ENCODE measurements around the gene KDF1. TPM values are rescaled to one million over a fixed set of nuclear protein-coding genes. Genes with fewer than 3 reads are reported as not detected.

KDF1 gene
- total RNA-seq, 1 experiment from 2014 or later: 20.5 TPM

- Histone ChIP-seq H3K4me2 (peak overlapping the region; percentile 84), H4K20me1 (ENCODE audit: insufficient read depth) (no peaks in the 10 kb centered on the region), H3K9me2 (ENCODE audit: insufficient read depth) (no peaks in the 10 kb centered on the region), H3K4me1 (replicated peaks; ENCODE audit: insufficient read depth) (peaks cover 15% of the 10 kb centered on the region; the same call in 1 of the 2 replicates), H3K9me3 (ENCODE audit: insufficient read depth, low read depth) (no peaks in the 10 kb centered on the region), H3F3A (ENCODE audit: insufficient read depth, low read depth) (peaks cover 13% of the 10 kb centered on the region; the same call in 1 of the 2 replicates), H3K4me3 (peak overlapping the region; percentile 88; the same call in 1 of the 2 replicates), H3K36me3 (ENCODE audit: low read depth) (no peaks in the 10 kb centered on the region), H2AFZ (peak overlapping the region; percentile 91), H3K27ac (peak overlapping the region; percentile 81; the same call in 1 of the 2 replicates), H3K79me2 (ENCODE audit: low read depth) (peaks cover 22% of the 10 kb centered on the region), H3K27me3 (ENCODE audit: insufficient read depth, low read depth) (no peaks in the 10 kb centered on the region)
- intact Hi-C loops (cut with micrococcal nuclease; ENCODE audit: unreplicated experiment): loop anchor here (2.0 kb wide), 1 partner anchor 20 kb away; the partner anchor contains the start of gene NUDC
- no peak for DNase-seq
- ChIA-PET CTCF (interaction anchor here (0.6 kb wide), 1 partner anchor 303 kb away, joined by 3 read pairs; no protein-coding TSS in a partner anchor), POLR2A (ENCODE audit: unreplicated experiment) (interaction anchor here (0.7 to 1.1 kb wide), 4 partner anchors 11 to 209 kb away, joined by 3 to 8 read pairs (median 5); partner anchors contain the start of gene GPN2)
- no peak for TF ChIP-seq EZH2 (IDR thresholded peaks at IDR 0.05; ENCODE audit: low read depth)
- TF ChIP-seq, protein P1, sequence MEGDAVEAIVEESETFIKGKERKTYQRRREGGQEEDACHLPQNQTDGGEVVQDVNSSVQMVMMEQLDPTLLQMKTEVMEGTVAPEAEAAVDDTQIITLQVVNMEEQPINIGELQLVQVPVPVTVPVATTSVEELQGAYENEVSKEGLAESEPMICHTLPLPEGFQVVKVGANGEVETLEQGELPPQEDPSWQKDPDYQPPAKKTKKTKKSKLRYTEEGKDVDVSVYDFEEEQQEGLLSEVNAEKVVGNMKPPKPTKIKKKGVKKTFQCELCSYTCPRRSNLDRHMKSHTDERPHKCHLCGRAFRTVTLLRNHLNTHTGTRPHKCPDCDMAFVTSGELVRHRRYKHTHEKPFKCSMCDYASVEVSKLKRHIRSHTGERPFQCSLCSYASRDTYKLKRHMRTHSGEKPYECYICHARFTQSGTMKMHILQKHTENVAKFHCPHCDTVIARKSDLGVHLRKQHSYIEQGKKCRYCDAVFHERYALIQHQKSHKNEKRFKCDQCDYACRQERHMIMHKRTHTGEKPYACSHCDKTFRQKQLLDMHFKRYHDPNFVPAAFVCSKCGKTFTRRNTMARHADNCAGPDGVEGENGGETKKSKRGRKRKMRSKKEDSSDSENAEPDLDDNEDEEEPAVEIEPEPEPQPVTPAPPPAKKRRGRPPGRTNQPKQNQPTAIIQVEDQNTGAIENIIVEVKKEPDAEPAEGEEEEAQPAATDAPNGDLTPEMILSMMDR (conservative IDR thresholded peaks at IDR 0.05): no peak
- TSS peak; percentile 82 for BruUV-seq (replicated peaks)
Observed at GRCh38 chr1:26900815-26901511, 59.3 kb downstream of the KDF1 start.

DNA sequence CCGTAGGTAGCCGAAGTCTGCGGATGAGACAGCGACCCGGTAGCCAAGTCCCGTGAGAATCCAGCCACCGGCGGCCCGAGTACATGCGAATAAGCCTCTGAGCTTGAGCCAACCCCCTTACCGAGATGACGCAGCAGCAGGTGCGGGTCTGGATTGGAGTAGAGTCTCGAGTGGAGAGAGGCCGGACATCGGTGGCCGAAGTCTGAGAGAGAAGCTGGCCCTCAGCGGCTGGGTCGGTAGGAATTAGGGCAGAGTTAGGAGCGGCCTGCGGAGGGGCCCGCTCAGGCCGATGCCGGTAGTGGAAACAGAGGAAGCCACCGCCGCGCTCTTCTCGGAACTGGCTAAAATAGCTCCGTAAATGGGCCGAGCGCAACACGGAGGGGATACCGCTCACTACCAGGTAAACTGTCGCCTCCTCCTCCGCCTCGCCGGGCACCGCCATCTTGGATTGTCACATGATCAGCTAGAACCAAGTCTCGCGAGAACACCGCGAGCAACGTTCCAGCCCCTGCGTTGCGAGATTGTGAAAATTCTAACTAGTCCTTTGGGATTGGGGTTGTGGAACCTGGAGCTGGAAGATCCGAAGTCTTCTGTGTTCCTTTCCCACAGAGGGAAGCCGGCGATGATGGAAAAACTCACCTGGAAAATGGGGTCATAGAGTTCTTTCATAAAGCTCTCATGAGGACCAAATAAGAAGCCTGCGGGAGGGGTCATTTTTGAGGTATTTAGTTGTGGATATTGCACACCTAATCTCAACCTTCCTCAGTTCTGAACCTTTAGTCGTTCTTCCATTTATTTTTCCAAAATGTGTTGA, 60.1 kb downstream of the KDF1 start, which contains the start of gene GPATCH3:
GPATCH3 (minus strand) TSS at position 467 of the 814 bp plus-strand sequence; CDS start at position 442, 25 bp downstream.
- CTCF ChIA-PET: interaction anchor here (0.6 kb wide), 1 partner anchor 302 kb away, joined by 3 read pairs; no protein-coding TSS in a partner anchor

More for the DNA sequence above, 60.1 kb downstream of the KDF1 start, which contains the start of gene GPATCH3:
- H3K27ac ChIP-seq: peak within 1 kb of the TSS; percentile 81
- BruUV-seq (replicated peaks): no TSS peak
- peaks cover 15% of the 10 kb centered on the region; the same call in 1 of the 2 replicates for H3K4me1 ChIP-seq (replicated peaks; ENCODE audit: insufficient read depth)
- H3K27me3 ChIP-seq (ENCODE audit: insufficient read depth, low read depth): no peaks in the 10 kb centered on the region
- POLR2A ChIA-PET (ENCODE audit: unreplicated experiment): interaction anchor here (0.5 to 1.1 kb wide), 7 partner anchors 10 to 774 kb away, joined by 3 to 9 read pairs (median 5); partner anchors contain the start of genes GPN2 and ZDHHC18
- H3K4me2 ChIP-seq: peak within 1 kb of the TSS; percentile 84
- intact Hi-C loops (cut with micrococcal nuclease; ENCODE audit: unreplicated experiment): loop anchor here (2.0 kb wide), 1 partner anchor 21 kb away; the partner anchor contains the start of gene NUDC
- no peaks in the 10 kb centered on the region for H4K20me1 ChIP-seq (ENCODE audit: insufficient read depth)
- peaks cover 13% of the 10 kb centered on the region; the same call in 1 of the 2 replicates for H3F3A ChIP-seq (ENCODE audit: insufficient read depth, low read depth)
- DNase-seq: peak; percentile 70 to 83
- no peak for TF ChIP-seq EZH2 (IDR thresholded peaks at IDR 0.05; ENCODE audit: low read depth)
- TF ChIP-seq, protein P1 (conservative IDR thresholded peaks at IDR 0.05): no peak
- H2AFZ ChIP-seq: peak within 1 kb of the TSS; percentile 91
- H3K4me3 ChIP-seq: peak within 1 kb of the TSS; percentile 88
- no peaks in the 10 kb centered on the region for H3K36me3 ChIP-seq (ENCODE audit: low read depth)
- H3K9me3 ChIP-seq (ENCODE audit: insufficient read depth, low read depth): no peaks in the 10 kb centered on the region
- no peaks in the 10 kb centered on the region for H3K9me2 ChIP-seq (ENCODE audit: insufficient read depth)
- H3K79me2 ChIP-seq (ENCODE audit: low read depth): peaks cover 22% of the 10 kb centered on the region

Other genes starting within 250 kb of the KDF1 start
- 30.8 and 31.9 TPM in 2 replicates for gene PIGV, start 172.5 kb downstream of the KDF1 start, total RNA-seq (2021)
- 27.2 and 36.1 TPM in 2 replicates for gene ZDHHC18, start 133.8 kb downstream of the KDF1 start, total RNA-seq (2021)
- 326 and 355 TPM in 2 replicates for gene SFN, start 97.3 kb downstream of the KDF1 start, total RNA-seq (2021)
- 23.8 and 30.6 TPM in 2 replicates for gene GPN2, start 70.2 kb downstream of the KDF1 start, total RNA-seq (2021)
- gene GPATCH3, start 60.0 kb downstream of the KDF1 start, total RNA-seq (2021): 13.1 and 16.7 TPM in 2 replicates
- not detected in 2 replicates for gene NR0B2, start 46.5 kb downstream of the KDF1 start, total RNA-seq (2021)
- 93.6 and 104 TPM in 2 replicates for gene NUDC, start 38.7 kb downstream of the KDF1 start, total RNA-seq (2021)
- 7.4 and 7.9 TPM in 2 replicates for gene TRNP1, start 33.2 kb upstream of the KDF1 start, total RNA-seq (2021)
- 3.6 and 4.9 TPM in 2 replicates for gene TENT5B, start 52.4 kb upstream of the KDF1 start, total RNA-seq (2021)
- gene SLC9A1, start 194.7 kb upstream of the KDF1 start, total RNA-seq (2021): 17.9 and 27.5 TPM in 2 replicates

Measured in PC-9 (cell line).